Skeletal muscle satellite cell (primary cell): ENCODE data around the gene AKAP7.

Experiments
- H3K27me3 ChIP-seq: 2 replicates; pipeline ENCODE4 v1.7.0; 2013; ENCODE audit warnings: low read length; ENCODE audit not compliant: control insufficient read depth, insufficient read depth
- H3K36me3 ChIP-seq: 2 replicates; pipeline ENCODE4 v1.7.0; 2013; ENCODE audit warnings: mild to moderate bottlenecking, control low read depth, low read length; ENCODE audit not compliant: insufficient read depth
- H3K4me1 ChIP-seq: 2 replicates; pipeline ENCODE4 v1.7.0; 2013; ENCODE audit warnings: low read length; ENCODE audit not compliant: control insufficient read depth, insufficient read depth
- H3K4me2 ChIP-seq: 2 replicates; pipeline ENCODE4 v1.7.0; 2013; ENCODE audit warnings: mild to moderate bottlenecking, low read length
- H3K4me3 ChIP-seq: 2 replicates; pipeline ENCODE4 v1.7.0; 2013; ENCODE audit warnings: low read length
- H3K9ac ChIP-seq: 2 replicates; pipeline ENCODE4 v1.7.0; 2013; ENCODE audit warnings: mild to moderate bottlenecking, low read depth, low read length, moderate library complexity
- H3K9me3 ChIP-seq: replicated peaks from 2 replicates; pipeline ENCODE4 v1.7.0; 2013; ENCODE audit warnings: mild to moderate bottlenecking, control low read depth, low read length

AKAP7 gene

DNA sequence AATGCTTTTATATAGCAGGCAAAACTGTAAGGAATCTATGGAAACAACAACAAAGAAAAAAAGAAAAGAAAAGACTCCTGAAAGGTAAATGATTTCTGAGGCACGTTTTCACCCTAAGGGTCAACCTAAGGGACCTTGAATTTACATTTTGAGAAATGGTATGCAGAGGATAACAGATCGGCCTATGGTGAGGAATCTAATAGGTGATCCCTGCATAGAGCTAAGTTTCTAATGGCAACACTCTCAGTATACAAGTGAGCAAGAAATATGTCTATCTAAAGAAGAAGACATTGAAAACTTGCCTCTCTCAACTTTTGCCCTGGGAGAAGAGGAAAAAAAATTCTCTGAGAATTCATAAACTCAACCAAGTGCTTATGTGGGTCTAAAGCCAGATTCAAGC, 18.9 kb upstream of the AKAP7 start:
- no peak overlapping the region for H3K9ac ChIP-seq

GRCh38 chr6:131116755-131117360, 18.4 kb upstream of the AKAP7 start:
- H3K9me3 ChIP-seq, result no peaks in the 10 kb centered on the region

More for the DNA sequence above, 18.9 kb upstream of the AKAP7 start:
- Histone ChIP-seq H3K36me3 (no peaks in the 10 kb centered on the region), H3K27me3 (no peaks in the 10 kb centered on the region), H3K4me3 (no peak overlapping the region), H3K4me1 (no peaks in the 10 kb centered on the region), H3K4me2 (no peak overlapping the region), H3K9me3 (no peaks in the 10 kb centered on the region)

DNA sequence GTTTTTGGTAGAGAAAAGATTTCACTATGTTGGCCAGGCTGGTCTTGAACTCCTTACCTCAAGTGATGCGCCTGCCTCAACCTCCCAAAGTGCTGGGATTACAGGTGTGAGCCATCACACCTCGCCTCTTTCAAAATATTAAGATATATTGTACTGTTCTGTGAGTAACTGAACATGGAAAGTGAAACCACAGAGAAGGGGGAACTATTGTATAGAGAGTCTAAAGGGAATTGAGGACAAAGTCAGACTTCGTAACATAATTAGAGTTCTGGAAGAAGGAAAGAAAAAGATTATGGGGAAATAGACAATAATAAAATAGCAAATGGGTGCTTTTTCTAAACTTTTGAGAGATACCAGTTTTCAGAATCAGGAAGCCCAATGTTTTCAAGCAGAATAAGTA, 17.4 kb upstream of the AKAP7 start:
- Histone ChIP-seq H3K9me3 (no peaks in the 10 kb centered on the region), H3K4me1 (peaks cover 5% of the 10 kb centered on the region), H3K27me3 (no peaks in the 10 kb centered on the region), H3K36me3 (no peaks in the 10 kb centered on the region), H3K4me3 (no peak overlapping the region), H3K9ac (no peak overlapping the region), H3K4me2 (no peak overlapping the region)

More at GRCh38 chr6:131116755-131117360, 18.4 kb upstream of the AKAP7 start:
- H3K4me3 ChIP-seq, result no peak overlapping the region
- H3K36me3 ChIP-seq, result no peaks in the 10 kb centered on the region
- no peak overlapping the region for H3K4me2 ChIP-seq
- H3K27me3 ChIP-seq, result no peaks in the 10 kb centered on the region
- no peak overlapping the region for H3K9ac ChIP-seq
- H3K4me1 ChIP-seq, result peaks cover under 1% of the 10 kb centered on the region

- no peak overlapping the region for H3K4me3 ChIP-seq
- no peaks in the 10 kb centered on the region for H3K36me3 ChIP-seq
- no peaks in the 10 kb centered on the region for H3K9me3 ChIP-seq
- no peak overlapping the region for H3K4me2 ChIP-seq
- H3K27me3 ChIP-seq, result no peaks in the 10 kb centered on the region
- no peak overlapping the region for H3K9ac ChIP-seq
- H3K4me1 ChIP-seq, result peaks cover 12% of the 10 kb centered on the region
Measured at GRCh38 chr6:131122007-131122406, 13.3 kb upstream of the AKAP7 start.

GRCh38 chr6:131122516-131122915, 12.8 kb upstream of the AKAP7 start:
- Histone ChIP-seq H3K4me3 (no peak overlapping the region), H3K4me1 (peaks cover 12% of the 10 kb centered on the region), H3K36me3 (no peaks in the 10 kb centered on the region), H3K4me2 (no peak overlapping the region), H3K27me3 (no peaks in the 10 kb centered on the region), H3K9me3 (no peaks in the 10 kb centered on the region), H3K9ac (no peak overlapping the region)

- Histone ChIP-seq H3K9ac (no peak overlapping the region), H3K4me1 (peaks cover 12% of the 10 kb centered on the region), H3K4me3 (no peak overlapping the region), H3K27me3 (no peaks in the 10 kb centered on the region), H3K9me3 (no peaks in the 10 kb centered on the region), H3K36me3 (no peaks in the 10 kb centered on the region), H3K4me2 (no peak overlapping the region)
Measured at GRCh38 chr6:131124336-131125071, 10.8 kb upstream of the AKAP7 start.

DNA sequence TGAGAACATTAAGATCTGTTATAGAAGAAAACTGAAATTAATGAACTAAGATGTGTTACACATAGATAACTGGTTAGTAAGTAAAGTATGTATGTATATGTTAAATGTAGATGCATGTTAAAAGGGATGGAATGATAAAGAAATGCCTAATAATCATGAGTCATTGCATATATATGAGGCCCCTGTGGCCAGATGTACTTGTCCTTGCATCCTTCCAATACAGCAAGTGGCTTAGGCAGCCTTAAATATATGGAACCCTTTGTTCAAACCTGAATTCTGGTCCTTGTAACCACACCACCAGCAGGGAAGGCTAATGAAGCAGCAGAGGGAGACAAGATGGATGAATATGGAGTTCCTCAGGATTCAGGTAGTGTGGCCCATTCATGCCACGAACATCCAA, 9.8 kb upstream of the AKAP7 start:
- no peaks in the 10 kb centered on the region for H3K27me3 ChIP-seq
- peaks cover 18% of the 10 kb centered on the region for H3K4me1 ChIP-seq
- H3K9me3 ChIP-seq, result no peaks in the 10 kb centered on the region
- H3K36me3 ChIP-seq, result no peaks in the 10 kb centered on the region
- H3K9ac ChIP-seq, result no peak overlapping the region
- H3K4me3 ChIP-seq, result no peak overlapping the region
- H3K4me2 ChIP-seq, result no peak overlapping the region

DNA sequence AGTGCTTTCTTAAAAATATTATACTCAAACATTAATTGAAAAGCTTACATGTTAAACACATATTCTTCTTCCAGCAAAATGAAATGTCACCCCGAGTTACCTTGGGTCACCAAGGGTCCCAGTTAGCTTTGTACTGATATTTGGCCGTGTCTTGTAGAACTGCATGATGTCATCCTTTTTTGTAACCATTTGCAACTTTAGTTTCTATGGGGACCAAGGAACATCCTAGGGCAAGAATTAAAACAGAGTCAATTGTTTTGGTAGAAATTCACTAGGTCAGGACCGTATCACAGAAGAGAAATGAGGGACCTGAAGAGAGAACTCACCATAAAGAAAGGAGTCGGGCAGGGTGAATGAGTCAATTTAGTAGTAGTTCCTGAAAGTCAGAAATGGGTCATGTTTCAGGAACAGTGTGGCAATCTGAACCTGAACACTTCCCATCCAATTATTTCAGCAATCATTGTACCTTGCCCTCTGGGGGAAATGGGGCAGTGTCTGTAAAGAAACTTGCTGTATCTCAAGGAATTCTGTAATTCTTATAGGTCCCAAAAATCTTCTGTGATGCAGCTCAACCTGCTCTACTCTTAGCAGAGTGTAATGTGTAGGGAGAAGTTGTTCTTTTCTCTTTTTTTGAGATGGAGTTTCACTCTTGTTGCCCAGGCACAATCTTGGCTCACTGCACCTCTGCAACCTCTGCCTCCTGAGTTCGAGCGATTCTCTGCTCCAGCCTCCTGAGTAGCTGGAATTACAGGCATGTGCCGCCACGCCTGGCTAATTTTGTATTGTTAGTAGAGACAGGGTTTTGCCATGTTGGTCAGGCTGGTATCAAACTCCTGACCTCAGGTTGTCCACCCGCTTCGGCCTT, 5.3 kb upstream of the AKAP7 start:
- no peak overlapping the region for H3K9ac ChIP-seq
- H3K36me3 ChIP-seq, result no peaks in the 10 kb centered on the region
- H3K4me1 ChIP-seq, result peaks cover 19% of the 10 kb centered on the region
- no peaks in the 10 kb centered on the region for H3K9me3 ChIP-seq
- H3K27me3 ChIP-seq, result no peaks in the 10 kb centered on the region
- no peak overlapping the region for H3K4me3 ChIP-seq
- H3K4me2 ChIP-seq, result no peak overlapping the region

- Histone ChIP-seq H3K9ac (no peak overlapping the region), H3K4me1 (peaks cover 13% of the 10 kb centered on the region), H3K9me3 (no peaks in the 10 kb centered on the region), H3K27me3 (no peaks in the 10 kb centered on the region), H3K36me3 (no peaks in the 10 kb centered on the region), H3K4me2 (no peak overlapping the region), H3K4me3 (no peak overlapping the region)
Measured at GRCh38 chr6:131130554-131130940, 4.7 kb upstream of the AKAP7 start.

- Histone ChIP-seq H3K4me3 (no peak overlapping the region), H3K27me3 (no peaks in the 10 kb centered on the region), H3K36me3 (no peaks in the 10 kb centered on the region), H3K9ac (no peak overlapping the region), H3K9me3 (no peaks in the 10 kb centered on the region), H3K4me2 (no peak overlapping the region), H3K4me1 (peaks cover 16% of the 10 kb centered on the region)
Measured at GRCh38 chr6:131132360-131132759, 2.9 kb upstream of the AKAP7 start.

- no peaks in the 10 kb centered on the region for H3K27me3 ChIP-seq
- peaks cover 16% of the 10 kb centered on the region for H3K4me1 ChIP-seq
- no peaks in the 10 kb centered on the region for H3K9me3 ChIP-seq
- peak overlapping the region; percentile 89 for H3K9ac ChIP-seq
- no peaks in the 10 kb centered on the region for H3K36me3 ChIP-seq
- peak overlapping the region; percentile 86 for H3K4me3 ChIP-seq
- peak overlapping the region; percentile 93 for H3K4me2 ChIP-seq
Measured at GRCh38 chr6:131134220-131134979, 867 bp upstream of the AKAP7 start.
